ENCODE data around the gene ACTN1. TPM values are rescaled to one million over a fixed set of nuclear protein-coding genes. Genes with fewer than 3 reads are reported as not detected.

The ACTN1 gene
- total RNA-seq, 4 donors from 2014 or later: 10.0 to 17.3 (median 14.1) TPM

GRCh38 chr14:68873376-68873775, 105.7 kb downstream of the ACTN1 start:
- ATAC-seq: no peak
- Histone ChIP-seq H3K27me3 (no peaks in the 10 kb centered on the region), H3K4me1 (no peaks in the 10 kb centered on the region), H3K9me3 (no peaks in the 10 kb centered on the region), H3K36me3 (peaks cover 0 to 10% of the 10 kb centered on the region in 2 donors), H3K4me3 (no peak overlapping the region), H3K27ac (no peak overlapping the region)
- DNase-seq: no peak
- in situ Hi-C loops (cut with MboI; ENCODE audit: low sequenced_read_pairs in 4 of 4) (no loop called here), intact Hi-C loops (cut with DNase I; ENCODE audit: low total_unique reads) (no loop called here)
- TF ChIP-seq POLR2A (IDR thresholded peaks at IDR 0.05) (no peak), CTCF (IDR thresholded peaks at IDR 0.05 in 4 of 5, conservative IDR thresholded peaks at IDR 0.05 in 1 of 5) (no peak)

- in situ Hi-C loops (cut with MboI; ENCODE audit: low sequenced_read_pairs in 4 of 4) (no loop called here), intact Hi-C loops (cut with DNase I; ENCODE audit: low total_unique reads) (no loop called here)
- H3K4me1 ChIP-seq: no peaks in the 10 kb centered on the region
- H3K9me3 ChIP-seq: no peaks in the 10 kb centered on the region
- DNase-seq (no peak), ATAC-seq (no peak)
- H3K27ac ChIP-seq: no peak overlapping the region
- H3K4me3 ChIP-seq: no peak overlapping the region
- TF ChIP-seq CTCF (IDR thresholded peaks at IDR 0.05 in 4 of 5, conservative IDR thresholded peaks at IDR 0.05 in 1 of 5) (no peak), POLR2A (IDR thresholded peaks at IDR 0.05) (no peak)
- no peaks in the 10 kb centered on the region for H3K27me3 ChIP-seq
- H3K36me3 ChIP-seq: peaks cover 0 to 5% of the 10 kb centered on the region in 2 donors
Observed at GRCh38 chr14:68871392-68871791, 107.7 kb downstream of the ACTN1 start.

- no peak for ATAC-seq
- DNase-seq: no peak
- Histone ChIP-seq H3K27ac (no peak overlapping the region), H3K9me3 (no peaks in the 10 kb centered on the region), H3K36me3 (no peaks in the 10 kb centered on the region), H3K4me3 (no peak overlapping the region), H3K27me3 (no peaks in the 10 kb centered on the region), H3K4me1 (no peaks in the 10 kb centered on the region)
- in situ Hi-C loops (cut with MboI; ENCODE audit: low sequenced_read_pairs in 4 of 4) (no loop called here), intact Hi-C loops (cut with DNase I; ENCODE audit: low total_unique reads) (no loop called here)
- TF ChIP-seq CTCF (IDR thresholded peaks at IDR 0.05 in 4 of 5, conservative IDR thresholded peaks at IDR 0.05 in 1 of 5): no peak
- no peak for TF ChIP-seq POLR2A (IDR thresholded peaks at IDR 0.05)
Observed at GRCh38 chr14:68866991-68867533, 112.0 kb downstream of the ACTN1 start.

- Histone ChIP-seq H3K4me1 (no peaks in the 10 kb centered on the region), H3K9me3 (no peaks in the 10 kb centered on the region), H3K27ac (no peak overlapping the region), H3K36me3 (no peaks in the 10 kb centered on the region), H3K27me3 (no peaks in the 10 kb centered on the region), H3K4me3 (no peak overlapping the region)
- in situ Hi-C loops (cut with MboI; ENCODE audit: low sequenced_read_pairs in 4 of 4): no loop called here
- intact Hi-C loops (cut with DNase I; ENCODE audit: low total_unique reads): no loop called here
- no peak for DNase-seq
- no peak for ATAC-seq
- no peak for TF ChIP-seq POLR2A (IDR thresholded peaks at IDR 0.05)
- TF ChIP-seq CTCF (IDR thresholded peaks at IDR 0.05 in 4 of 5, conservative IDR thresholded peaks at IDR 0.05 in 1 of 5): no peak
Observed at GRCh38 chr14:68865542-68865941, 113.6 kb downstream of the ACTN1 start.

GRCh38 chr14:68864361-68864750, 114.7 kb downstream of the ACTN1 start:
- Histone ChIP-seq H3K4me3 (no peak overlapping the region), H3K4me1 (no peaks in the 10 kb centered on the region), H3K27ac (no peak overlapping the region), H3K9me3 (no peaks in the 10 kb centered on the region), H3K27me3 (no peaks in the 10 kb centered on the region), H3K36me3 (no peaks in the 10 kb centered on the region)
- DNase-seq: no peak
- ATAC-seq: no peak
- intact Hi-C loops (cut with DNase I; ENCODE audit: low total_unique reads) (loop anchor here (5.0 kb wide), 1 partner anchor 243 kb away; no protein-coding TSS in a partner anchor), in situ Hi-C loops (cut with MboI; ENCODE audit: low sequenced_read_pairs in 4 of 4) (no loop called here)
- TF ChIP-seq POLR2A (IDR thresholded peaks at IDR 0.05): no peak
- no peak for TF ChIP-seq CTCF (IDR thresholded peaks at IDR 0.05 in 4 of 5, conservative IDR thresholded peaks at IDR 0.05 in 1 of 5)
